ENCODE data around the gene MATN4.

The MATN4 gene

DNA sequence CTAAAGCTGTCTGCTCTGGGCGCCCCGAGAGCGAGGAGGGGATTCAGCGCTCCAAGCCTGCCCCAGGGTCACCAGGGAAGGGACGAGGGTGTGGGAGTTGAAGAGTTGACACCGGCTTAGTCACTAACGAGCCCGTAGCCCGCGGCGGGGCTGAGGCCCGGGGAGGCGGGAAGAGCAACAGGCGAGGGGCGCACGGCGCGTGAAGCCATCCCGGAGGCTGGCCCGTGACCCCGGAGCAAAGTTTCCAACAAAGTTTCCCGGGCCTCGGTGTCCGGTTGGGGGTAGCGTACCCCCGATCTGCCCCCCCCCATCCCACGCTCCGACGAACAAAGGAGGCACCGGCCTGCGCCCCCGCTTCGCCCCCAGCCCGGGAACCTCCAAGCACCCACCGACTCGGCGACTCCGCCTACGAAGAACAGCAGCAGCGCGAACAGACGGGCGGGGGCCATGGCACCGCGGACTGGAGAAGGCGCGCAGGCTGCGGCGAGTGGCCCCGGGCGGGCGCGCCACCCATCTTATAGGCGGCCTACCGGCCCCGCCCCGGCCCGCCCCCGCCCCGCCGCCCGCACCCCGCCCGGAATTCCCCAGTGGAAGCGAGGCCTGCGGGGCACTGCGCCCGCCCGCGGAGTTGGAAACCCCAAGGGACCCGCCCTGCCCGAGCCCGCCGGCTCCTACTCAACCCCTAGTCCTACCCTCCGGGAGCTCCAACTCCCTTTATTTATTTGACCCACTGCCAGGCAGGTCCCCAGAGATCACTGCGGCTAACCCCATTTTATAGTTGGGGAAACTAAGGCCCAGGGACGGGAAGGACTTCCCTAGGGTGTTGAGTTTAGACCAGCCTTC is 40.1 kb upstream of the MATN4 start, which contains the start of gene SDC4:
Gene SDC4, minus strand, starts transcription at position 489 of the 843 bp plus-strand sequence. Its CDS starts 40 bp downstream, at position 449.
- H3K4me3 ChIP-seq (ENCODE audit: insufficient read depth, low read length, poor library complexity, severe bottlenecking), result no peak within 1 kb of the TSS
- H3K9me2 ChIP-seq (replicated peaks; ENCODE audit: insufficient read depth, low read length), result no peaks in the 10 kb centered on the region
- no peak within 1 kb of the TSS for H3K9ac ChIP-seq (ENCODE audit: low read length)
- H3F3A ChIP-seq (ENCODE audit: insufficient read depth), result no peaks in the 10 kb centered on the region
- no peaks in the 10 kb centered on the region for H3K27me3 ChIP-seq (ENCODE audit: low read length)
- no peaks in the 10 kb centered on the region for H3K79me2 ChIP-seq (ENCODE audit: insufficient read depth, low read length)
- H3K27ac ChIP-seq (ENCODE audit: low read depth, low read length), result no peak within 1 kb of the TSS
- TF ChIP-seq, protein P1, sequence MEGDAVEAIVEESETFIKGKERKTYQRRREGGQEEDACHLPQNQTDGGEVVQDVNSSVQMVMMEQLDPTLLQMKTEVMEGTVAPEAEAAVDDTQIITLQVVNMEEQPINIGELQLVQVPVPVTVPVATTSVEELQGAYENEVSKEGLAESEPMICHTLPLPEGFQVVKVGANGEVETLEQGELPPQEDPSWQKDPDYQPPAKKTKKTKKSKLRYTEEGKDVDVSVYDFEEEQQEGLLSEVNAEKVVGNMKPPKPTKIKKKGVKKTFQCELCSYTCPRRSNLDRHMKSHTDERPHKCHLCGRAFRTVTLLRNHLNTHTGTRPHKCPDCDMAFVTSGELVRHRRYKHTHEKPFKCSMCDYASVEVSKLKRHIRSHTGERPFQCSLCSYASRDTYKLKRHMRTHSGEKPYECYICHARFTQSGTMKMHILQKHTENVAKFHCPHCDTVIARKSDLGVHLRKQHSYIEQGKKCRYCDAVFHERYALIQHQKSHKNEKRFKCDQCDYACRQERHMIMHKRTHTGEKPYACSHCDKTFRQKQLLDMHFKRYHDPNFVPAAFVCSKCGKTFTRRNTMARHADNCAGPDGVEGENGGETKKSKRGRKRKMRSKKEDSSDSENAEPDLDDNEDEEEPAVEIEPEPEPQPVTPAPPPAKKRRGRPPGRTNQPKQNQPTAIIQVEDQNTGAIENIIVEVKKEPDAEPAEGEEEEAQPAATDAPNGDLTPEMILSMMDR (IDR thresholded peaks at IDR 0.05; ENCODE audit: insufficient read depth, low read length, poor library complexity, severe bottlenecking), result no peak
- no peaks in the 10 kb centered on the region for H3K36me3 ChIP-seq (ENCODE audit: low read length)
- H3K9me3 ChIP-seq (ENCODE audit: insufficient read depth, low read length), result no peaks in the 10 kb centered on the region
- H3K4me2 ChIP-seq (ENCODE audit: low read depth, low read length, poor library complexity, severe bottlenecking), result no peak within 1 kb of the TSS
- H2AFZ ChIP-seq (ENCODE audit: low read depth, low read length, severe bottlenecking), result no peak within 1 kb of the TSS
- no peaks in the 10 kb centered on the region for H4K20me1 ChIP-seq (ENCODE audit: low read depth, low read length)

DNA sequence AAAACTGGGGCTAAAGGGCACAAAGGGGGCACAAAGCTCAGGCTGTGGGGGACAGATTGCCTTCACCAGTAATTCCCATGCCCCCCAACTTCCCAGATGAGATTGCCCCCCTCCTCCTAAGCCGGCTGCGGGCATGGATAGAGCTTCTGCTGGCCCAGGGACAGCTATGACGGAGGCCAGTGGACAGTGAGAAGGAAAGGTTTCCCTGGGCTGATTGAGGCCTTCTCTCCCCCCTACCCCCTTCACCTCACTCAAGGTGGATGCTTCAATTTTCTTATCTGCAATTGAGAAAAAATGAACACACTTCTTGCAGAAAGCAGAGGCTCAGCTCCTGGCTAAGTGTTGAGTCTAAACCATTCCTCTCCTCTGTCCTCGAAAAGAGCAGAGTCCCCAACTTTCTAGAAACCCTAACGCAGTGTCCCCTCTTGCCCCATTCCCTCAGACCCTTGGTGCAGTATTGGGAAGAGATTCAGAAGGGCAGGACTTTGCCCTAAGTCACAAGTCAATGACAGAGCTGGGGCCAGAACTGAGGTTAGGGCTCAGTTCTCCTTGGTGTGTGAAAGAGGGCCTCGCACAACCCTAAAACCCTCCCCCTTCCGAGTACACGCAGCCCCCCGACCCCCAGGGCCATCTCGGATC is 39.3 kb upstream of the MATN4 start:
- Histone ChIP-seq H3K4me2 (ENCODE audit: low read depth, low read length, poor library complexity, severe bottlenecking) (no peak overlapping the region), H2AFZ (ENCODE audit: low read depth, low read length, severe bottlenecking) (no peak overlapping the region), H3F3A (ENCODE audit: insufficient read depth) (no peaks in the 10 kb centered on the region), H3K79me2 (ENCODE audit: insufficient read depth, low read length) (no peaks in the 10 kb centered on the region), H4K20me1 (ENCODE audit: low read depth, low read length) (no peaks in the 10 kb centered on the region), H3K9ac (ENCODE audit: low read length) (no peak overlapping the region), H3K4me3 (ENCODE audit: insufficient read depth, low read length, poor library complexity, severe bottlenecking) (no peak overlapping the region), H3K36me3 (ENCODE audit: low read length) (no peaks in the 10 kb centered on the region), H3K27ac (ENCODE audit: low read depth, low read length) (no peak overlapping the region), H3K9me3 (ENCODE audit: insufficient read depth, low read length) (no peaks in the 10 kb centered on the region), H3K9me2 (replicated peaks; ENCODE audit: insufficient read depth, low read length) (no peaks in the 10 kb centered on the region), H3K27me3 (ENCODE audit: low read length) (no peaks in the 10 kb centered on the region)
- TF ChIP-seq, protein P1 (IDR thresholded peaks at IDR 0.05; ENCODE audit: insufficient read depth, low read length, poor library complexity, severe bottlenecking), result no peak
- no peak for TF ChIP-seq EZH2phosphoT487 (conservative IDR thresholded peaks at IDR 0.05; ENCODE audit: low read length)

DNA sequence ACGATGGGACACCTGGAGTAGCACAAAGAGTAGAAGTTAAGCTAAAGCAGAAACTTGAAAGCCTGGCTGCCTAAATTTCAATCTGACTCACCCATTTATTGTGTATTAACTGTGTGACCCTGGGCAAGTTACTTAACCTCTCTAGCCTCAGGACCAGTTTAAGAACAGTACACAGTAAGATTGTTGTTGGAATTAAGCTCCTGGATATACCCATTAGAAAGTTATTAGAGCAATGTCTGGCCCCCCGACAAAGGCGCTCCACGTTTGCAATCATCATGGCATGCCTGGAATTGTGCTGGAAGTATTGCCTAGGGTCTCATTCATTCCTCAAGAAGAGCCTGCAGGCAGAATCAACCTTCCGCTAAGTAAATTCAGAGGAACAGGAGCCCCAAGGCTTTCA is 38.8 kb upstream of the MATN4 start:
- Histone ChIP-seq H3F3A (ENCODE audit: insufficient read depth) (no peaks in the 10 kb centered on the region), H3K4me3 (ENCODE audit: insufficient read depth, low read length, poor library complexity, severe bottlenecking) (no peak overlapping the region), H2AFZ (ENCODE audit: low read depth, low read length, severe bottlenecking) (no peak overlapping the region), H3K9ac (ENCODE audit: low read length) (no peak overlapping the region), H4K20me1 (ENCODE audit: low read depth, low read length) (no peaks in the 10 kb centered on the region), H3K4me2 (ENCODE audit: low read depth, low read length, poor library complexity, severe bottlenecking) (no peak overlapping the region), H3K27ac (ENCODE audit: low read depth, low read length) (no peak overlapping the region), H3K9me2 (replicated peaks; ENCODE audit: insufficient read depth, low read length) (no peaks in the 10 kb centered on the region), H3K27me3 (ENCODE audit: low read length) (no peaks in the 10 kb centered on the region), H3K36me3 (ENCODE audit: low read length) (no peaks in the 10 kb centered on the region), H3K9me3 (ENCODE audit: insufficient read depth, low read length) (no peaks in the 10 kb centered on the region), H3K79me2 (ENCODE audit: insufficient read depth, low read length) (no peaks in the 10 kb centered on the region)
- TF ChIP-seq EZH2phosphoT487 (conservative IDR thresholded peaks at IDR 0.05; ENCODE audit: low read length), result no peak
- TF ChIP-seq, protein P1 (IDR thresholded peaks at IDR 0.05; ENCODE audit: insufficient read depth, low read length, poor library complexity, severe bottlenecking), result no peak
